Gastroesophageal sphincter (tissue), 3 donors: ENCODE measurements around the gene PDE4B.

Experiments
- CTCF ChIP-seq, 4 experiments: fragments of 200-600 bp in 2 of 4; fragments of 450-650 bp in 2 of 4; sonication (generic) in 1 of 4; IDR thresholded peaks; one replicate each; pipeline ENCODE4 v1.5.1; 2017 to 2019; ENCODE audit warnings: antibody characterized with exemption in 4 of 4, mild to moderate bottlenecking in 2 of 4, moderate library complexity in 2 of 4
- EP300 ChIP-seq: sonication (generic); formaldehyde crosslinking; IDR thresholded peaks from one replicate; pipeline ENCODE4 v1.6.1; 2017; ENCODE audit warnings: antibody characterized with exemption, mild to moderate bottlenecking
- POLR2A ChIP-seq, 2 donors: fragments of 450-650 bp; IDR thresholded peaks; one replicate each; pipeline ENCODE4 v1.6.1; 2017; ENCODE audit warnings: antibody characterized with exemption in 2 of 2, mild to moderate bottlenecking in 2 of 2, moderate library complexity in 1 of 2
- POLR2AphosphoS5 ChIP-seq: sonication (generic); formaldehyde crosslinking; IDR thresholded peaks from one replicate; pipeline ENCODE4 v1.6.1; 2017; ENCODE audit warnings: antibody characterized with exemption

GRCh38 chr1:66300280-66300971 lies 507.7 kb downstream of the PDE4B start:
- no peak for TF ChIP-seq EP300
- TF ChIP-seq POLR2AphosphoS5, result no peak
- TF ChIP-seq CTCF (IDR thresholded peaks at IDR 0.05), result no peak
- TF ChIP-seq POLR2A (IDR thresholded peaks at IDR 0.05), result no peak
